ENCODE results near the gene AGRN. TPM values are rescaled to one million over a fixed set of nuclear protein-coding genes. Genes with fewer than 3 reads are reported as not detected.

AGRN gene
- total and polyA plus RNA-seq, 2 of the 4 experiments (the other 2 are of a cell fraction) = 8.1 to 115 TPM

- intact Hi-C loops (cut with micrococcal nuclease) = no loop called here
- in situ Hi-C loops (cut with MboI; ENCODE audit: low sequenced_read_pairs) = no loop called here
- no peak overlapping the region for H3K4me3 ChIP-seq (ENCODE audit: insufficient read depth, low read depth, low read length)
- H3K4me1 ChIP-seq (ENCODE audit: control insufficient read depth, insufficient read depth, low read length) = no peaks in the 10 kb centered on the region
- TF ChIP-seq RAD21 (IDR thresholded peaks at IDR 0.05; ENCODE audit: low read length) = no peak
- TF ChIP-seq CHD1 (IDR thresholded peaks at IDR 0.05; ENCODE audit: low read depth, low read length) = no peak
- no peak for TF ChIP-seq RCOR1 (IDR thresholded peaks at IDR 0.05; ENCODE audit: insufficient replicate concordance, low read length)
- no peak for TF ChIP-seq USF2 (IDR thresholded peaks at IDR 0.05; ENCODE audit: low read depth, low read length)
- TF ChIP-seq POLR2A (IDR thresholded peaks at IDR 0.05; ENCODE audit: low read depth, low read length) = no peak
- no peak for TF ChIP-seq SMC3 (IDR thresholded peaks at IDR 0.05; ENCODE audit: low read depth, low read length)
- no peak for TF ChIP-seq MAZ (IDR thresholded peaks at IDR 0.05; ENCODE audit: borderline replicate concordance, low read depth, low read length)
- no peak for TF ChIP-seq CEBPB (IDR thresholded peaks at IDR 0.05; ENCODE audit: low read depth, low read length)
- no peak for TF ChIP-seq BHLHE40 (IDR thresholded peaks at IDR 0.05; ENCODE audit: low read depth, low read length)
- no peak for TF ChIP-seq RFX5 (IDR thresholded peaks at IDR 0.05; ENCODE audit: low read depth, low read length)
- no peak for TF ChIP-seq ELK1 (IDR thresholded peaks at IDR 0.05; ENCODE audit: borderline replicate concordance, low read depth, low read length)
- no peak for TF ChIP-seq NFE2L2 (IDR thresholded peaks at IDR 0.05; ENCODE audit: low read depth, low read length)
- no peak for TF ChIP-seq MXI1 (IDR thresholded peaks at IDR 0.05; ENCODE audit: borderline replicate concordance, low read depth, low read length)
- H4K5ac ChIP-seq (ENCODE audit: low read depth, low read length) = no peak overlapping the region
- no peak overlapping the region for H3K23ac ChIP-seq (ENCODE audit: low read depth, low read length)
- H3K9me1 ChIP-seq (ENCODE audit: insufficient read depth, low read length) = 0 out of 2 replicates have a peak, but pooled peaks cover 3% of the 10 kb centered on the region
- dilution Hi-C loops (cut with HindIII; ENCODE audit: low sequenced_read_pairs, unreplicated experiment) = no loop called here
- CTCF ChIA-PET = no interaction called here
- no peak overlapping the region for H2BK120ac ChIP-seq (ENCODE audit: low read depth, low read length)
- no peaks in the 10 kb centered on the region for H4K20me1 ChIP-seq (ENCODE audit: insufficient read depth, low read length)
- no peak overlapping the region for H2BK15ac ChIP-seq (ENCODE audit: low read depth, low read length)
- no peaks in the 10 kb centered on the region for H3K79me1 ChIP-seq (ENCODE audit: low read depth in 1 of 2, low read length in 2 of 2)
- H3K9me3 ChIP-seq (ENCODE audit: control insufficient read depth, insufficient read depth, low read length) = no peaks in the 10 kb centered on the region
- H2AFZ ChIP-seq (replicated peaks; ENCODE audit: low read length, poor library complexity) = no peak overlapping the region
- no peak for DNase-seq
- H2BK20ac ChIP-seq (ENCODE audit: low read depth, low read length) = no peak overlapping the region
- H4K91ac ChIP-seq (ENCODE audit: insufficient read depth, low read depth, low read length) = no peak overlapping the region
- no peak overlapping the region for H2AK5ac ChIP-seq (ENCODE audit: low read depth, low read length)
- no peak overlapping the region for H3K14ac ChIP-seq (replicated peaks; ENCODE audit: low read depth, low read length)
- H3K4ac ChIP-seq (ENCODE audit: low read depth, low read length) = no peak overlapping the region
- no peaks in the 10 kb centered on the region for H3K27me3 ChIP-seq (ENCODE audit: control insufficient read depth, insufficient read depth, low read length)
- BruUV-seq (replicated peaks) = no TSS peak
- H3K36me3 ChIP-seq (ENCODE audit: control insufficient read depth, insufficient read depth, low read length) = no peaks in the 10 kb centered on the region
- H3K56ac ChIP-seq (ENCODE audit: extremely low read depth, insufficient read depth, low read length) = no peak overlapping the region
- no peak overlapping the region for H3K9ac ChIP-seq (ENCODE audit: low read depth, low read length)
- no peak overlapping the region for H2BK5ac ChIP-seq (ENCODE audit: low read depth, low read length, poor library complexity, severe bottlenecking)
- no peak overlapping the region for H4K8ac ChIP-seq (ENCODE audit: low read depth in 2 of 2, low read length in 2 of 2)
- no peak overlapping the region for H3K27ac ChIP-seq (ENCODE audit: insufficient read depth, low read length)
- POLR2A ChIA-PET (ENCODE audit: unreplicated experiment) = no interaction called here
- no peak overlapping the region for H2AK9ac ChIP-seq (replicated peaks; ENCODE audit: low read depth, low read length, poor library complexity)
- no peak overlapping the region for H3K4me2 ChIP-seq (ENCODE audit: low read depth, low read length)
- ATAC-seq (ENCODE audit: low read depth) = no peak
- WGBS, 2 experiments (ENCODE audit: extremely low coverage in 2 of 2, insufficient read length in 1 of 2) = 91% methylated on average over 8 of the region's 10 CpGs; no CpG with 5 or more reads in 1 of the 2 experiments
- no peak overlapping the region for H3K18ac ChIP-seq (ENCODE audit: low read depth, low read length)
Measured at GRCh38 chr1:1093610-1093943, 73.7 kb downstream of the AGRN start.

Measured in IMR-90 (cell line).